GM12864 (cell line): ENCODE results near the gene TMEM255B.

Source experiments
- DNase-seq: peaks from one replicate; pipeline ENCODE4 v3.0.0-alpha.2; 2011; ENCODE audit warnings: low read depth
- H3K4me3 ChIP-seq: 2 replicates; pipeline ENCODE4 v1.5.1; 2011; ENCODE audit warnings: mild to moderate bottlenecking, low read depth, low read length, control low read depth
- TF ChIP-seq, protein P1 (sequence below): IDR thresholded peaks from 2 replicates; pipeline ENCODE4 v1.5.1; 2011; ENCODE audit warnings: low read depth, mild to moderate bottlenecking, moderate library complexity, low read length, control low read depth, inconsistent platforms; ENCODE audit errors: missing control alignments

TMEM255B gene

GRCh38 chr13:113732176-113732960 is 26.7 kb upstream of the TMEM255B start:
- H3K4me3 ChIP-seq, result no peak overlapping the region
- TF ChIP-seq, protein P1, sequence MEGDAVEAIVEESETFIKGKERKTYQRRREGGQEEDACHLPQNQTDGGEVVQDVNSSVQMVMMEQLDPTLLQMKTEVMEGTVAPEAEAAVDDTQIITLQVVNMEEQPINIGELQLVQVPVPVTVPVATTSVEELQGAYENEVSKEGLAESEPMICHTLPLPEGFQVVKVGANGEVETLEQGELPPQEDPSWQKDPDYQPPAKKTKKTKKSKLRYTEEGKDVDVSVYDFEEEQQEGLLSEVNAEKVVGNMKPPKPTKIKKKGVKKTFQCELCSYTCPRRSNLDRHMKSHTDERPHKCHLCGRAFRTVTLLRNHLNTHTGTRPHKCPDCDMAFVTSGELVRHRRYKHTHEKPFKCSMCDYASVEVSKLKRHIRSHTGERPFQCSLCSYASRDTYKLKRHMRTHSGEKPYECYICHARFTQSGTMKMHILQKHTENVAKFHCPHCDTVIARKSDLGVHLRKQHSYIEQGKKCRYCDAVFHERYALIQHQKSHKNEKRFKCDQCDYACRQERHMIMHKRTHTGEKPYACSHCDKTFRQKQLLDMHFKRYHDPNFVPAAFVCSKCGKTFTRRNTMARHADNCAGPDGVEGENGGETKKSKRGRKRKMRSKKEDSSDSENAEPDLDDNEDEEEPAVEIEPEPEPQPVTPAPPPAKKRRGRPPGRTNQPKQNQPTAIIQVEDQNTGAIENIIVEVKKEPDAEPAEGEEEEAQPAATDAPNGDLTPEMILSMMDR, result no peak
- no peak for DNase-seq

DNA sequence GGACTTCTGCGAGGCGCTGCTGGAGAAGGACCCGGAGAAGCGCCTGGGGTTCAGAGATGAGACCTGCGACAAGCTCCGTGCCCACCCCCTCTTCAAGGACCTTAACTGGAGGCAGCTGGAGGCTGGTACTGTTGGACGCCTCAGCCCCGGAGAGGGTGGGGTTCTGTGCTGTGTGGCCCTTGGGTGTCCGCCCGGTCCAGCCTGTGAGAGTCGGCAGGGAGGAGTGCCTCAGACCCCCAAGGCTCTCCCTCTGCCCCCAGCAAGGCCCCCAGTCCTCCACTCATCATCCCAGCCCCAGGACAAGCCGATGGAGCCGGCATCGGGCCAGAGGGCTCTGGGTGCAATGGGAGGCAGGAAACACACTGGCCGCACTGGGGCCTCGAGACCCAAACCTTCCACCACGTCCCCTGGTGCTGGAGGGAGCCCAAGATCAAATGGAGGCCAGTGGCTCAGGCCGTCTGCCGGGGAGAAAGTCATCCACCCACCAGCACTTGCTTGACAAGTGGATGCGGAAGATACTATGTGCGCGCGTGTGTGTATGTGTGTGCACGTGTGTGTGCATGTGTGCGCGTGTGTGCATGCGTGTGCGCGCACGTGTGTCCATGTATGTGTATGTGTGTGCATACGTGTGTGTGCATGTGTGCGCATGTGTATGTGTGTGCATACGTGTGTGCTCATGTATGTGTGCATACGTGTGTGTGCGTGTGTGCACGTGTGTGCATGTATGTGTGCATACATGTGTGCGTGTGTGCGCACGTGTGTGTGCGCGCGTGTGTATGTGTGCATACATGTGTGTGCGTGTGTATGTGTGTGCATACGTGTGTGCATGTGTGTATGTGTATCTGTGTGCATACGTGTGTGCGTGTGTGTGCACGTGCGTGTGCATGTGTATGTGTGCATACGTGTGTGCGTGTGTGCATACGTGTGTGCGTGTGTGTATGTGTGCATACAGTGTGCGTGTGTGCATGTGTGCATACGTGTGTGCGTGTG is 25.8 kb upstream of the TMEM255B start:
- H3K4me3 ChIP-seq, result no peak overlapping the region
- no peak for DNase-seq
- TF ChIP-seq, protein P1, result no peak

DNA sequence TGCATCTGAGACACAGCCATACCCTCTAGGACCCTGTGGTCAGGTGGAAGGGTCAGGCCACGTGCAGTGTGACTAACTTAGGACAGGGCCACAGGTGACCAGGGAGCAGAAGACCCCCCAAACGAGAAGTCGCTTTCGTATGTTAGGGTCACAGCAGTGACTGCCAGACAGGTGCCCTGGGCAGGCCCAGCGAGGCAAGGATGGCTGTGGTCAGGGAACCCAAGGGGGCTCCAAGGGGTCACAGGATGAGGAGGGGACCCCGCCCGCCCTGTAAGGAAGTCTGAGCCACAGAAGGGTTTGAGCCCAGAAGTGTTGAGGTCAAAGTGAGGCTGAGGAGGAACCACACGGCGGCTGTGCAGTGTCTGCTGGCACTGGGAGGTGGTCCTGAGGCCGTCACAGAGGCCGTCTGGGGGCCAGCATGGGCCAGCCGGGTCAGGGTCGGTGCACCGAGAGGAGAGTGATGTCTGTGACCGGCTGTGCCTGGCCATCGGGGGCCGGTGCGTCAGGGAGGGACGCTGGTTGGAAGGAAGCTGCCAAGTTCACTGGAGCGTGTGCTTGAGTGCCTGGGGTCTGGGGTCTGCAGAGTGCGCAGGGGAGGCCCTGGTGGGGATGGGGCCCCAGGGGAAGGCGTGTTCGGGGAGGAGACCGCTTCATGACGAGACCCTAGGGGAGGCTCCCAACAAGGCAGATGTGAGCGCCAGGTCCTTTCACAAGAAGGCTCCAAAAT is 24.8 kb upstream of the TMEM255B start:
- DNase-seq, result no peak
- TF ChIP-seq, protein P1, result no peak
- no peak overlapping the region for H3K4me3 ChIP-seq

GRCh38 chr13:113734826-113735125 is 24.2 kb upstream of the TMEM255B start:
- H3K4me3 ChIP-seq, result no peak overlapping the region
- DNase-seq, result no peak
- TF ChIP-seq, protein P1, result no peak

DNA sequence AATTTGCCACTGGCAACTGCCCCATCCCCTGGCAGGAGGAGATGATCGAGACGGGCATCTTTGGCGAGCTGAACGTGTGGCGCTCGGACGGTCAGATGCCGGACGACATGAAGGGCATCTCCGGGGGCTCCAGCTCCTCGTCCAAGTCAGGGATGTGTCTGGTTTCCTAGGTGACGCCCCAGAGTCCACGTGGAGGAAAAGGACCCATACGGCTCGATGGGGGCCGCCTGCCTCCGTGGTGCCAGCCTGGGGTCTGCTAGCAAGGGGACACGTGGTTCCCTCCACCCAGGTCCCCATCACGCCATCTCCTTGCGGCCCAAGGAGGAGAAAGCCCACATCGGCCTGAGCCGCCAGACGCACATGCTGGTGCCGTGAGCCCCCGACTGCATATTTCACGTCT is 23.8 kb upstream of the TMEM255B start:
- TF ChIP-seq, protein P1, result no peak
- H3K4me3 ChIP-seq, result no peak overlapping the region

GRCh38 chr13:113735750-113736149 is 23.3 kb upstream of the TMEM255B start:
- TF ChIP-seq, protein P1, result no peak
- DNase-seq, result no peak

More for the DNA sequence above, 23.8 kb upstream of the TMEM255B start:
- DNase-seq, result no peak

More at GRCh38 chr13:113735750-113736149, 23.3 kb upstream of the TMEM255B start:
- H3K4me3 ChIP-seq, result no peak overlapping the region
